ENCODE measurements around the gene TTLL11.

Gene TTLL11

GRCh38 chr9:121826711-121827110 is 266.4 kb downstream of the TTLL11 start:
- Histone ChIP-seq H3K27me3 (ENCODE audit: control insufficient read depth in 1 of 2, insufficient read depth in 2 of 2, low read length in 2 of 2) (no peaks in the 10 kb centered on the region), H3K9me3 (ENCODE audit: control insufficient read depth in 2 of 2, low read length in 2 of 2) (no peaks in the 10 kb centered on the region), H3K9ac (ENCODE audit: low read length in 2 of 2) (no peak overlapping the region), H3K4me1 (ENCODE audit: control insufficient read depth, insufficient read depth, low read length) (peaks cover 2% of the 10 kb centered on the region), H3K4me3 (ENCODE audit: low read length in 2 of 2) (no peak overlapping the region), H3K27ac (ENCODE audit: low read length) (no peak overlapping the region), H3K36me3 (ENCODE audit: control insufficient read depth in 2 of 2, insufficient read depth in 2 of 2, low read length in 2 of 2) (peaks cover 0 to 2% of the 10 kb centered on the region in 2 donors)

GRCh38 chr9:121825031-121825691 is 267.9 kb downstream of the TTLL11 start:
- peaks cover 0 to 7% of the 10 kb centered on the region in 2 donors for H3K36me3 ChIP-seq (ENCODE audit: control insufficient read depth in 2 of 2, insufficient read depth in 2 of 2, low read length in 2 of 2)
- H3K9ac ChIP-seq (ENCODE audit: low read length in 2 of 2): no peak overlapping the region
- H3K4me3 ChIP-seq (ENCODE audit: low read length in 2 of 2): no peak overlapping the region
- no peak overlapping the region for H3K27ac ChIP-seq (ENCODE audit: low read length)
- H3K27me3 ChIP-seq (ENCODE audit: control insufficient read depth in 1 of 2, insufficient read depth in 2 of 2, low read length in 2 of 2): no peaks in the 10 kb centered on the region
- H3K9me3 ChIP-seq (ENCODE audit: control insufficient read depth in 2 of 2, low read length in 2 of 2): no peaks in the 10 kb centered on the region
- no peaks in the 10 kb centered on the region for H3K4me1 ChIP-seq (ENCODE audit: control insufficient read depth, insufficient read depth, low read length)

- Histone ChIP-seq H3K4me3 (ENCODE audit: low read length in 2 of 2) (no peak overlapping the region), H3K9me3 (ENCODE audit: control insufficient read depth in 2 of 2, low read length in 2 of 2) (no peaks in the 10 kb centered on the region), H3K36me3 (ENCODE audit: control insufficient read depth in 2 of 2, insufficient read depth in 2 of 2, low read length in 2 of 2) (peaks cover 0 to 7% of the 10 kb centered on the region in 2 donors), H3K27ac (ENCODE audit: low read length) (no peak overlapping the region), H3K9ac (ENCODE audit: low read length in 2 of 2) (no peak overlapping the region), H3K27me3 (ENCODE audit: control insufficient read depth in 1 of 2, insufficient read depth in 2 of 2, low read length in 2 of 2) (no peaks in the 10 kb centered on the region), H3K4me1 (ENCODE audit: control insufficient read depth, insufficient read depth, low read length) (no peaks in the 10 kb centered on the region)
Measured at GRCh38 chr9:121824651-121825030, 268.5 kb downstream of the TTLL11 start.

GRCh38 chr9:121823451-121824169 is 269.5 kb downstream of the TTLL11 start:
- no peak overlapping the region for H3K27ac ChIP-seq (ENCODE audit: low read length)
- H3K27me3 ChIP-seq (ENCODE audit: control insufficient read depth in 1 of 2, insufficient read depth in 2 of 2, low read length in 2 of 2): no peaks in the 10 kb centered on the region
- H3K9ac ChIP-seq (ENCODE audit: low read length in 2 of 2): no peak overlapping the region
- H3K4me1 ChIP-seq (ENCODE audit: control insufficient read depth, insufficient read depth, low read length): no peaks in the 10 kb centered on the region
- H3K36me3 ChIP-seq (ENCODE audit: control insufficient read depth in 2 of 2, insufficient read depth in 2 of 2, low read length in 2 of 2): peaks cover 0 to 7% of the 10 kb centered on the region in 2 donors
- no peak overlapping the region for H3K4me3 ChIP-seq (ENCODE audit: low read length in 2 of 2)
- H3K9me3 ChIP-seq (ENCODE audit: control insufficient read depth in 2 of 2, low read length in 2 of 2): no peaks in the 10 kb centered on the region

GRCh38 chr9:121822093-121823085 is 270.7 kb downstream of the TTLL11 start:
- H3K4me1 ChIP-seq (ENCODE audit: control insufficient read depth, insufficient read depth, low read length): no peaks in the 10 kb centered on the region
- H3K27ac ChIP-seq (ENCODE audit: low read length): no peak overlapping the region
- H3K9me3 ChIP-seq (ENCODE audit: control insufficient read depth in 2 of 2, low read length in 2 of 2): no peaks in the 10 kb centered on the region
- peaks cover 0 to 7% of the 10 kb centered on the region in 2 donors for H3K36me3 ChIP-seq (ENCODE audit: control insufficient read depth in 2 of 2, insufficient read depth in 2 of 2, low read length in 2 of 2)
- no peaks in the 10 kb centered on the region for H3K27me3 ChIP-seq (ENCODE audit: control insufficient read depth in 1 of 2, insufficient read depth in 2 of 2, low read length in 2 of 2)
- no peak overlapping the region for H3K9ac ChIP-seq (ENCODE audit: low read length in 2 of 2)
- H3K4me3 ChIP-seq (ENCODE audit: low read length in 2 of 2): no peak overlapping the region

- Histone ChIP-seq H3K9ac (ENCODE audit: low read length in 2 of 2) (no peak overlapping the region), H3K9me3 (ENCODE audit: control insufficient read depth in 2 of 2, low read length in 2 of 2) (no peaks in the 10 kb centered on the region), H3K36me3 (ENCODE audit: control insufficient read depth in 2 of 2, insufficient read depth in 2 of 2, low read length in 2 of 2) (peaks cover 0 to 7% of the 10 kb centered on the region in 2 donors), H3K27ac (ENCODE audit: low read length) (no peak overlapping the region), H3K4me3 (ENCODE audit: low read length in 2 of 2) (no peak overlapping the region), H3K27me3 (ENCODE audit: control insufficient read depth in 1 of 2, insufficient read depth in 2 of 2, low read length in 2 of 2) (no peaks in the 10 kb centered on the region), H3K4me1 (ENCODE audit: control insufficient read depth, insufficient read depth, low read length) (no peaks in the 10 kb centered on the region)
Measured at GRCh38 chr9:121821326-121821725, 271.8 kb downstream of the TTLL11 start.

GRCh38 chr9:121820286-121821005 is 272.7 kb downstream of the TTLL11 start:
- H3K27ac ChIP-seq (ENCODE audit: low read length): no peak overlapping the region
- H3K9me3 ChIP-seq (ENCODE audit: control insufficient read depth in 2 of 2, low read length in 2 of 2): no peaks in the 10 kb centered on the region
- H3K4me1 ChIP-seq (ENCODE audit: control insufficient read depth, insufficient read depth, low read length): no peaks in the 10 kb centered on the region
- no peaks in the 10 kb centered on the region for H3K27me3 ChIP-seq (ENCODE audit: control insufficient read depth in 1 of 2, insufficient read depth in 2 of 2, low read length in 2 of 2)
- no peak overlapping the region for H3K9ac ChIP-seq (ENCODE audit: low read length in 2 of 2)
- H3K4me3 ChIP-seq (ENCODE audit: low read length in 2 of 2): no peak overlapping the region
- H3K36me3 ChIP-seq (ENCODE audit: control insufficient read depth in 2 of 2, insufficient read depth in 2 of 2, low read length in 2 of 2): peaks cover 0 to 7% of the 10 kb centered on the region in 2 donors

GRCh38 chr9:121819428-121820231 is 273.5 kb downstream of the TTLL11 start:
- no peak overlapping the region for H3K4me3 ChIP-seq (ENCODE audit: low read length in 2 of 2)
- H3K4me1 ChIP-seq (ENCODE audit: control insufficient read depth, insufficient read depth, low read length): no peaks in the 10 kb centered on the region
- no peak overlapping the region for H3K9ac ChIP-seq (ENCODE audit: low read length in 2 of 2)
- no peaks in the 10 kb centered on the region for H3K27me3 ChIP-seq (ENCODE audit: control insufficient read depth in 1 of 2, insufficient read depth in 2 of 2, low read length in 2 of 2)
- no peak overlapping the region for H3K27ac ChIP-seq (ENCODE audit: low read length)
- H3K36me3 ChIP-seq (ENCODE audit: control insufficient read depth in 2 of 2, insufficient read depth in 2 of 2, low read length in 2 of 2): peaks cover 0 to 7% of the 10 kb centered on the region in 2 donors
- H3K9me3 ChIP-seq (ENCODE audit: control insufficient read depth in 2 of 2, low read length in 2 of 2): no peaks in the 10 kb centered on the region

- no peak overlapping the region for H3K9ac ChIP-seq (ENCODE audit: low read length in 2 of 2)
- no peak overlapping the region for H3K27ac ChIP-seq (ENCODE audit: low read length)
- no peaks in the 10 kb centered on the region for H3K27me3 ChIP-seq (ENCODE audit: control insufficient read depth in 1 of 2, insufficient read depth in 2 of 2, low read length in 2 of 2)
- no peak overlapping the region for H3K4me3 ChIP-seq (ENCODE audit: low read length in 2 of 2)
- no peaks in the 10 kb centered on the region for H3K9me3 ChIP-seq (ENCODE audit: control insufficient read depth in 2 of 2, low read length in 2 of 2)
- no peaks in the 10 kb centered on the region for H3K4me1 ChIP-seq (ENCODE audit: control insufficient read depth, insufficient read depth, low read length)
- H3K36me3 ChIP-seq (ENCODE audit: control insufficient read depth in 2 of 2, insufficient read depth in 2 of 2, low read length in 2 of 2): peaks cover 0 to 7% of the 10 kb centered on the region in 2 donors
Measured at GRCh38 chr9:121818841-121819427, 274.2 kb downstream of the TTLL11 start.
